Measurements from ENCODE around the gene TET1.

DNA sequence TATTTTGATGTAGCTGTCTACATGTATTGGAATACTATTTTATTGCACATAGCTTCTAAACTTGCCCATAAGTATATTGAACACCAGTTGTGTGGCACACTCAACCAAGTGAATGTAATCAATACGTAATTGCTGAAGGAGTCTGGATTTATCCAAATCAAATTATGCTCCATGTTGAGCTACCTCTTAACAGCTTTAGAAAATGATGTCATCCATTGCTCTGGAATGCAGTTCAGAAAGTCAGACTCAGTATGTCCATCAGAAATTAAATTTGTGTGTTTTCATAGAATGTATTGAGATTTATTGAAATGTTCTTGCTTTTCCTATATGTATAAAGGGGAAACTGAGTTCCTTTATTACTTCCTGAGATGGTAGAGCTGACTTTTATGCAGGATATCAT is 135.9 kb downstream of the TET1 start:
- TF ChIP-seq L3MBTL2 (conservative IDR thresholded peaks at IDR 0.05) = no peak
- no peak for TF ChIP-seq FOXK2 (IDR thresholded peaks at IDR 0.05)
- no peak for TF ChIP-seq BHLHE40 (IDR thresholded peaks at IDR 0.05; ENCODE audit: borderline replicate concordance)
- TF ChIP-seq ELF4 (IDR thresholded peaks at IDR 0.05) = no peak
- TF ChIP-seq TARDBP (IDR thresholded peaks at IDR 0.05) = no peak
- no peak for TF ChIP-seq ARNT (IDR thresholded peaks at IDR 0.05)
- TF ChIP-seq FOXM1 (IDR thresholded peaks at IDR 0.05; ENCODE audit: borderline replicate concordance) = no peak
- TF ChIP-seq, protein P1, sequence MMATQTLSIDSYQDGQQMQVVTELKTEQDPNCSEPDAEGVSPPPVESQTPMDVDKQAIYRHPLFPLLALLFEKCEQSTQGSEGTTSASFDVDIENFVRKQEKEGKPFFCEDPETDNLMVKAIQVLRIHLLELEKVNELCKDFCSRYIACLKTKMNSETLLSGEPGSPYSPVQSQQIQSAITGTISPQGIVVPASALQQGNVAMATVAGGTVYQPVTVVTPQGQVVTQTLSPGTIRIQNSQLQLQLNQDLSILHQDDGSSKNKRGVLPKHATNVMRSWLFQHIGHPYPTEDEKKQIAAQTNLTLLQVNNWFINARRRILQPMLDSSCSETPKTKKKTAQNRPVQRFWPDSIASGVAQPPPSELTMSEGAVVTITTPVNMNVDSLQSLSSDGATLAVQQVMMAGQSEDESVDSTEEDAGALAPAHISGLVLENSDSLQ (IDR thresholded peaks at IDR 0.05) = no peak
- no peak for TF ChIP-seq SP1 (IDR thresholded peaks at IDR 0.05)
- TF ChIP-seq NFRKB (IDR thresholded peaks at IDR 0.05) = no peak
- TF ChIP-seq SUZ12 (IDR thresholded peaks at IDR 0.05) = no peak
- TF ChIP-seq FOXA1 (IDR thresholded peaks at IDR 0.05) = no peak
- TF ChIP-seq ZNF384 (IDR thresholded peaks at IDR 0.05) = no peak

All from HEK293T (cell line).